ENCODE results near the gene CDKN1B.

Gene CDKN1B

GRCh38 chr12:12764824-12765223 lies 47.7 kb downstream of the CDKN1B start:
- Histone ChIP-seq H3K4me3 (ENCODE audit: insufficient read length, low read depth) (no peak overlapping the region), H3K36me3 (ENCODE audit: insufficient read depth, insufficient read length, low read length) (no peaks in the 10 kb centered on the region), H3K4me1 (ENCODE audit: insufficient read depth, insufficient read length) (no peaks in the 10 kb centered on the region), H3K9ac (ENCODE audit: insufficient read length, low read depth) (no peak overlapping the region), H3K9me3 (ENCODE audit: insufficient read depth, low read length) (no peaks in the 10 kb centered on the region), H3K27me3 (ENCODE audit: insufficient read depth, insufficient read length) (no peaks in the 10 kb centered on the region)
- no peak for DNase-seq (ENCODE audit: low read depth, low spot score)
- TF ChIP-seq SUZ12 (IDR thresholded peaks at IDR 0.05; ENCODE audit: extremely low read depth, insufficient read depth, insufficient read length) (no peak), ZNF274 (IDR thresholded peaks at IDR 0.05; ENCODE audit: low read depth, low read length) (no peak), YY1 (IDR thresholded peaks at IDR 0.05; ENCODE audit: insufficient read depth, insufficient read length) (peak; percentile 23)

- DNase-seq (ENCODE audit: low read depth, low spot score): no peak
- no peaks in the 10 kb centered on the region for H3K4me1 ChIP-seq (ENCODE audit: insufficient read depth, insufficient read length)
- no peak overlapping the region for H3K9ac ChIP-seq (ENCODE audit: insufficient read length, low read depth)
- H3K4me3 ChIP-seq (ENCODE audit: insufficient read length, low read depth): no peak overlapping the region
- no peaks in the 10 kb centered on the region for H3K27me3 ChIP-seq (ENCODE audit: insufficient read depth, insufficient read length)
- peaks cover 13% of the 10 kb centered on the region for H3K9me3 ChIP-seq (ENCODE audit: insufficient read depth, low read length)
- no peaks in the 10 kb centered on the region for H3K36me3 ChIP-seq (ENCODE audit: insufficient read depth, insufficient read length, low read length)
- TF ChIP-seq SUZ12 (IDR thresholded peaks at IDR 0.05; ENCODE audit: extremely low read depth, insufficient read depth, insufficient read length) (no peak), YY1 (IDR thresholded peaks at IDR 0.05; ENCODE audit: insufficient read depth, insufficient read length) (no peak), ZNF274 (IDR thresholded peaks at IDR 0.05; ENCODE audit: low read depth, low read length) (no peak)
These were observed 53.1 kb downstream of the CDKN1B start for GRCh38 chr12:12770262-12770661.

Measured in NT2/D1 (cell line).